HFFc6 (cell line): ENCODE data around the gene GOLPH3L. TPM values are rescaled to one million over a fixed set of nuclear protein-coding genes. Genes with fewer than 3 reads are reported as not detected.

ENCODE experiments used
- DNase-seq: peaks from one replicate; pipeline ENCODE4 v3.0.0-alpha.2; 2018
- H3K27ac Mint-ChIP-seq: 2 replicates; pipeline ENCODE4 v1.8.0; 2020; ENCODE audit warnings: mild to moderate bottlenecking, mixed read lengths
- H3K27me3 Mint-ChIP-seq: 2 replicates; pipeline ENCODE4 v1.8.0; 2021; ENCODE audit warnings: mild to moderate bottlenecking, moderate library complexity, mixed read lengths; ENCODE audit not compliant: insufficient read depth
- H3K36me3 Mint-ChIP-seq: 2 replicates; pipeline ENCODE4 v1.8.0; 2021; ENCODE audit warnings: low read depth, mixed read lengths
- H3K4me1 Mint-ChIP-seq: 2 replicates; pipeline ENCODE4 v1.8.0; 2020; ENCODE audit warnings: low read depth, mixed read lengths
- H3K4me3 Mint-ChIP-seq: 2 replicates; pipeline ENCODE4 v1.8.0; 2020; ENCODE audit warnings: mild to moderate bottlenecking, moderate library complexity, mixed read lengths
- H3K9me3 Mint-ChIP-seq: 2 replicates; pipeline ENCODE4 v1.8.0; 2020; ENCODE audit warnings: mild to moderate bottlenecking, mixed read lengths
- total RNA-seq, 6 experiments: library from RNA; stranded (reverse); fragmentation: NEBNext Ultra II Directional; extraction: Animal tissue kit (Norgen Biotek cat#: 25700); gene quantifications; 2 replicates in 1 of 6; 3 replicates in 5 of 6; pipeline ENCODE4 v1.2.3, GENCODE V29; 2021
- TF ChIP-seq, protein P1 (sequence below): fragments of 200-600 bp; sonication (generic); IDR thresholded peaks from 2 replicates; pipeline ENCODE4 v1.5.0; 2021; ENCODE audit warnings: antibody characterized with exemption, mild to moderate bottlenecking

Gene GOLPH3L
- total RNA-seq, 6 experiments from 2014 or later, result 22.0 to 26.3 (median 24.6) TPM

DNA sequence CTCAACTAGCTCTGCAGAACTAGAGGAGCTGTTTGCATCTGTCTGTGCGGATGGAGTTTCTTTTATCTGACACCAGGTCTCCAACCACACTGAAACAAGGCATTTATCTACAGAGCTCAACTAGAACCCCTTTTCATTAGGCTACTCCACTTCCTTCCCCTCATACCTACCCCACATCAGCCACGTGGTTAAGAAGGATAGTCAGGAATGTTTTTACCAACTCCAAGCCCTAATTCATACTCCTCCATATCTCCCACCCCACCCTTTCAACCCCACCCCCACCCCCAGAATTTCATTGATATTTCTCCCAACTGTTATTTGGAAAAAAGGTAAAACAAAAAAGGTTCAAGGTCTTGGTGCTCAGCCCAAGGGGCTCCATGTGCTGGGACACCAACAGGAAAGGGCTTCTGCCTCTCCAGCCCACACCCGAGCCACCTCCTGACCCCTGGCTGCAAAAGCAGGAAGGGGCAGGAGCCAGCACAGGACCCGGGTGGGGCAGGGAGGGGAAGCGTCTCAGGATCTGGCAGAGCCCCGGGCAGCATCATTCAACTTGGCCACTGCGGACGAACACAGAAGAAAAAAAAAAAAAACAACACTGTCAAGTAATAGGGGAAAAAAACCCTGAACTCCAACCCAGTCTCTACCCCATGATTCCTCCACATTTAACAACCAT, 74.5 kb downstream of the GOLPH3L start:
- DNase-seq, result no peak
- Mint-ChIP-seq H3K27me3 (no peaks in the 10 kb centered on the region), H3K27ac (peak overlapping the region; percentile 60), H3K4me1 (peaks cover 45% of the 10 kb centered on the region), H3K36me3 (peaks cover 54% of the 10 kb centered on the region), H3K9me3 (no peaks in the 10 kb centered on the region), H3K4me3 (no peak overlapping the region)
- TF ChIP-seq, protein P1, sequence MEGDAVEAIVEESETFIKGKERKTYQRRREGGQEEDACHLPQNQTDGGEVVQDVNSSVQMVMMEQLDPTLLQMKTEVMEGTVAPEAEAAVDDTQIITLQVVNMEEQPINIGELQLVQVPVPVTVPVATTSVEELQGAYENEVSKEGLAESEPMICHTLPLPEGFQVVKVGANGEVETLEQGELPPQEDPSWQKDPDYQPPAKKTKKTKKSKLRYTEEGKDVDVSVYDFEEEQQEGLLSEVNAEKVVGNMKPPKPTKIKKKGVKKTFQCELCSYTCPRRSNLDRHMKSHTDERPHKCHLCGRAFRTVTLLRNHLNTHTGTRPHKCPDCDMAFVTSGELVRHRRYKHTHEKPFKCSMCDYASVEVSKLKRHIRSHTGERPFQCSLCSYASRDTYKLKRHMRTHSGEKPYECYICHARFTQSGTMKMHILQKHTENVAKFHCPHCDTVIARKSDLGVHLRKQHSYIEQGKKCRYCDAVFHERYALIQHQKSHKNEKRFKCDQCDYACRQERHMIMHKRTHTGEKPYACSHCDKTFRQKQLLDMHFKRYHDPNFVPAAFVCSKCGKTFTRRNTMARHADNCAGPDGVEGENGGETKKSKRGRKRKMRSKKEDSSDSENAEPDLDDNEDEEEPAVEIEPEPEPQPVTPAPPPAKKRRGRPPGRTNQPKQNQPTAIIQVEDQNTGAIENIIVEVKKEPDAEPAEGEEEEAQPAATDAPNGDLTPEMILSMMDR, result no peak

- H3K27ac Mint-ChIP-seq, result peak overlapping the region; percentile 60
Observed at GRCh38 chr1:150621497-150622302, 75.3 kb downstream of the GOLPH3L start.

GRCh38 chr1:150620919-150621318, 76.0 kb downstream of the GOLPH3L start:
- no peak for DNase-seq
- H3K4me1 Mint-ChIP-seq, result peaks cover 52% of the 10 kb centered on the region
- H3K9me3 Mint-ChIP-seq, result no peaks in the 10 kb centered on the region
- peaks cover 59% of the 10 kb centered on the region for H3K36me3 Mint-ChIP-seq
- TF ChIP-seq, protein P1, result no peak
- peak overlapping the region; percentile 68; the same call in 1 of the 2 replicates for H3K27ac Mint-ChIP-seq
- peaks cover 4% of the 10 kb centered on the region for H3K27me3 Mint-ChIP-seq
- H3K4me3 Mint-ChIP-seq, result no peak overlapping the region

More at GRCh38 chr1:150621497-150622302, 75.3 kb downstream of the GOLPH3L start:
- Mint-ChIP-seq H3K27me3 (no peaks in the 10 kb centered on the region), H3K36me3 (peaks cover 55% of the 10 kb centered on the region), H3K4me1 (peaks cover 45% of the 10 kb centered on the region), H3K4me3 (no peak overlapping the region), H3K9me3 (no peaks in the 10 kb centered on the region)
- TF ChIP-seq, protein P1, result peak; percentile 88
- peak; percentile 59 for DNase-seq

GRCh38 chr1:150619576-150620509, 77.1 kb downstream of the GOLPH3L start:
- Mint-ChIP-seq H3K4me1 (peaks cover 62% of the 10 kb centered on the region), H3K4me3 (peak overlapping the region; percentile 45), H3K36me3 (peaks cover 64% of the 10 kb centered on the region), H3K9me3 (no peaks in the 10 kb centered on the region; the same call in 1 of the 2 replicates), H3K27ac (peak overlapping the region; percentile 68), H3K27me3 (peaks cover 4% of the 10 kb centered on the region)
- DNase-seq, result peak; percentile 88
- TF ChIP-seq, protein P1, result peak; percentile 66
